Measurements from ENCODE around the gene TBC1D30. TPM values are rescaled to one million over a fixed set of nuclear protein-coding genes. Genes with fewer than 3 reads are reported as not detected.
"Not testable (repeated sequence)": the region's sequence is repeated elsewhere in the genome, so short reads cannot be mapped to it uniquely, and the experiment has no call there.

Gene TBC1D30
- total RNA-seq, 1 donor from 2014 or later, result 72.2 TPM

GRCh38 chr12:64806593-64807460 is 17.6 kb upstream of the TBC1D30 start:
- DNase-seq, result no peak

GRCh38 chr12:64808110-64808509 is 16.3 kb upstream of the TBC1D30 start:
- no peak for DNase-seq

DNA sequence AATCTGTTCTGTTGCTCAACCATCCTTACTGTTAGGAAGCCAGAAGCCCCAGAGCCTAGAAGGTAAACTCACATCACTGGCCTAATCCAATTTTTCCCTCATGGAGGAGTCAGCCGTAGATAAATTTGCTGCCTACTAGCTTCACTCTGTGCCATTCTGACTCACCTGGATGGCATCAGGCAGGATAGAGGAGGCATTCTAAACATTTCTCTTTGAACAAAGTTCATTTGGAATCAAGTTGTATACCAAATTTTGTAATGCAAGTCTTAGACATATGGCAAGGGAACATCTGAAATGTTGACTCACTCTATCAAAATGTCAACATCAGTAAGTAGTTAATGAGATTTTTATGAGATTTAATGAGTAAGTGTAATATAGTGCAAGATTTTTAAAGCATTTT is 13.6 kb upstream of the TBC1D30 start:
- no peak for DNase-seq

- no peak for DNase-seq
Observed at GRCh38 chr12:64813723-64814122, 10.7 kb upstream of the TBC1D30 start.

- DNase-seq, result no peak
Observed at GRCh38 chr12:64814432-64814831, 10.0 kb upstream of the TBC1D30 start.

- no peak for DNase-seq
Observed at GRCh38 chr12:64819816-64820402, 4.5 kb upstream of the TBC1D30 start.

- no peak for DNase-seq
Observed at GRCh38 chr12:64820593-64820992, 3.9 kb upstream of the TBC1D30 start.

DNA sequence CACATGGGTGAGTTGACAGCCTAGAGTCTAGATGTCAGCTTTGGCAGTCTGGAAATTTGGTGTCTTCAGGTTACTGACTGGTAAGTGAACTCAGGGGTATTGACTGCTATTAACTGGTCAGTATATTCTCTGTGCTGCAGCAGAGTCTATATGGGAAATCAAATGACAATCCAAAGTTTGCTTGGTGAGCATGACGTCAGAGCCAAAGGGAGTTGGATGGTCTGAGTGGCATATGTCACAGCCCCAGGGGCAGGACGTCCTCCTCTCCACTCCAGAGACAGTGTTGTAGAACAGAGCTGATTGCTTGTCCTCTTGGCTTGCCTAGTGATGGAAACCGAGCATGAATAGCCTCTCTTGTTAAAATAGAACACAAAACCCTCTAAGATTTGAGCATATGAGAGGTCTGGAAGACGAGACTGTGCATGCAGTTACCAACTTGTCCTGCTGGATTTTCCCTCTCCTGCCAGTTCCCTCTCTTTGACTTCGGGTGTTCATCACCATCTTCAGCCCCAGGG is 3.3 kb upstream of the TBC1D30 start:
- no peak for DNase-seq

DNA sequence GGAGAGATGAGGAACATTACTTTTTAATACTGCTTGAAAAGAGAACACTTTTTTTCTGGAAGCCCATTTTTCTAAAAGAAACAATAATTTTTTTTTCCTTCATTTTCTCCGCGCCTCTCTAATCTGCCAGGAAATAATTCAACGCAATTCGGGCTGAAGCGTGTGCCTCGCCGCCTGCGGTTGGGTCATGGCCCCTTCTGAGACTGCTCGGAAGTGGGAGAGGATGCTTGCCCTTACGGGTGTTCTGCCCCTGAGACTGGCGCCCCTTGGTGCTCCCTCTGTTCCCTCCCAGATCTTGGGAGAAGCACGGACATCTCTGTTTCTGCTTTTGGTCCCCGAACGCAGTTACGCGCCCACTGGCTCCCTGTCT is 332 bp upstream of the TBC1D30 start:
- no peak for DNase-seq

DNA sequence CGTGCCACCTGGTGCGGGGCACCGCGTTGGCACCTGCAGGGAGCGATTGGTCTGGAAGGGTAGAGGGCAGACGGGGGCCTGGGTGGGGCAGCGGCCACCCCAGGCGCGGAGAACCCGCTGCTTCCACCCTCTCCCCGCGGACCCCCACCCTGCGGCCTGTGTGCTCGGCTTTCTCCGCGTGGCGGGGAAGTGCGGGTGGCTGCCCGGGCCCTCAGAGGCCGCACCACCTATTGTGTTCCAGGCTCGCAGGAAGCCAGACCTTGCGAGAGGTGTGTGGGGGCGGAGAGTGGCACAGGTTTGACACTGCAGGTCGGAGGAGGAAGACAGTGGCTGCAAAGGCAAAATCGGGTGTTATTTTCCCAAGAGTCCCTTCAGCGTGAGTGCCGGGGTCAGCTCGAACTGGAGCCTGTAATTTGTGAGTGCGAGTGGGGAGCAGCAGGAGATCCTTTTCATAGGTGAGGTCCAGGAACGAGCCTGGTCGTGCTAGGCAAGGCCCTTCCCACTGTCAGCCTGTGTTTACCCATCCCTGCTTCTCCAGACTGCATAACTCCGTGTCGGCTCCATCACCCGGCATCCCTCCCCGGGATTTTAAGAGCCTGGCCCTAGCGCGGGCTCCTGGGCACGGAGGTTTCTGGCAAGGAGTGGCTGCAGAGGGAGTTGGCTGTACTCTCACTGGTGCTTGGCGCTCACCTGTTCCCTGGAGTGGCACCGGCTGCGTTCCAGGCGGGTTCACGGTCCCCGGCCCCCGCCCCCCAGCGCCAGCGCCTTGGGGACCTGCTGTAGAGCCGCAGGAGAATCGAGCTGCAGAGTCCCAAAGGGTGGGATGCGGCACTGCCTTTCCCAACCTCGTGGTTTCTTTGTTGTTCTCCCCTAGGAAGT is 935 bp downstream of the TBC1D30 start:
- peak; percentile 23 for DNase-seq

DNA sequence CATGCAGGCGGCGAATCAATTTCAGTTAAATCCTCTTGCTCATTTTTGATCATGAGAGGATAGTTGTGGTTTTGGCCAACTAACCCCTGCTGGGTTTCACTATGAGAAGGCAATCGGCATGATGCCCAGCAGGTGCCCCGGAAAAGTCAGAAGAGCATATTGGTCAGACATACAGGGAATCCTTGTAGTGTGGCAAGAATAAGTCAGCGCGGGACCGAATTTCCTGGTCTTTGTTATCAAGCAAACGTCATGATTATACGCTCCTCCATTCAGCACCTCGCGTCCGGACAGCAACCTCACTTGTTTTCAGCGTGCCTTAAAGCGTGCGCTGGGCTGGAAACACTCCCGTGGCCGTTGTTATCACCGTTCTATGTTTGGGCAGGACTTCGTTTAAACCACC is 1.8 kb downstream of the TBC1D30 start:
- no peak for DNase-seq

DNA sequence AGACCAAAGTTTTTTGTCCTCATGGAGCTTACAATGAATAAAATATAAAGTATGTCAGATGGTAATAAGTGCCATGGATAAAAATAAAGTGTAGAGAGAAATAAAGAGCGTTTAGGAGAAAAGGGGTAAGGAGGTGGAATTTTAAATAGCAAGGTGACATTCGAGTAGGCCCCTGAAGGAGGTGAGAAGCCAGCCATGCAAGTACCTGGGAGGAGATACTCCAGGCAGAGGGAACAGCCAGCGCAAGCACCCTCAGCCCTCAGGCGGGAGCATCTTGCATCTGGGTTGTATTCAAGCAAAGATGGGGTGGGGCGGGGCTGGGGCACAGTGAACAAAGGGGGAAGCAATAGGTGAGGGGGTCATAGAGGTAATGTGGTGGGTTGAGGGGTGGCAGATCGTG is 4.3 kb downstream of the TBC1D30 start:
- DNase-seq, result no peak

GRCh38 chr12:64833928-64834327 is 9.5 kb downstream of the TBC1D30 start:
- no peak for DNase-seq

DNA sequence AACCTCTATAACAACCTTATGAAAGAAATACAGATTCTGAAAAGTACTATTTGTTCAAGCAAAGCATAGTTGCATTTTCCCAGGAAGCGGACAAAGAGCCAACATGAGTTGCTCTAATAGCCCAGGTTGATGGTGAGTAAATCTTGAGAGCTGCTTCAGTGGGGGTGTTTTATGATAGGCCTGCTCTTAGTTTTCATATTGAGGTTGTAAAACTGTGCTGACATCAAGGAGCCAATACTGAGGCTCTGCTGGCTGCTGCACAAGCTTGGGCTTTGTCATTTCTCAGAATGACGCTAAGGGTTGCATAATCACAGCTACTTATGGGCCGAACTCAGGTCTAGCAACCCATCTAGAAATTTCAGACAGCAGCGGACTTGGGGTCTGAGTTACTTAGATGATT is 11.5 kb downstream of the TBC1D30 start:
- no peak for DNase-seq

DNA sequence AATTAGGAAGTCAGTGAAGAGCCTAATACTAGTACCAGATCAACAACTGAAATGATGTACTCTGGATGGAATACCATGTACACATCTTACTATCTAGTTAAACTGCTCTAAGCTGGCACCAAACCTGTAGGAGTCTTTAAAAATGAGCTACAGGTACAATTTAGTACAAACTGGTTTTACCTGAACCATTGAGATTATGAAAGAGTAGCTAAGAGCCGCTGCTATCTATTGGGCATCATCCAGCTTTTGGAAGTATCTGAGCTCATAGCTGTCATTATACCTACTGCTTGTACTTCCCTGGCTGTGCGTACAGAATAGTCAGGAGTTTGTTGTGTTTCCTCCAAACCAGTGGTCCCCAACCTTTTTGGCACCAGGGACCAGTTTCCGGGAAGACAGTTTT is 12.4 kb downstream of the TBC1D30 start:
- DNase-seq, result no peak

DNA sequence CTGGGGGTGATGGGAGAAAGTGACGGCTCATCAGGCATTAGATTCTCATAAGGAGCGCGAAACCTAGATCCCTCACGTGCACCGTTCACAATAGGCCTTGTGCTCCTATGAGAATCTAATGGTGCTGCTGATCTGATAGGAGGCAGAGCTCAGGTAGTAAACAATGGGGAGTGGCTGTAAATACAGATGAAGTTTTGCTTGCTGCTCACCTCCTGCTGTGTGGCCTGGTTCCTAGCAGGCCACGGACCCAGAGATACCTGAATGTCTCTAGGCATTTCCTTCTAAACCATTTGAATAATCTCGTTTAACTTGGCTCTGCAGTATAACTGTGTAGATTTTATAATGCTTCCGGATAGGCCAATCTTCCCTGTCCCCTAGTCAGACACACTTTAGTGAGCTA is 13.0 kb downstream of the TBC1D30 start:
- no peak for DNase-seq

- no peak for DNase-seq
Observed at GRCh38 chr12:64840119-64840518, 15.7 kb downstream of the TBC1D30 start.

- no peak for DNase-seq
Observed at GRCh38 chr12:64840949-64841717, 16.7 kb downstream of the TBC1D30 start.

DNA sequence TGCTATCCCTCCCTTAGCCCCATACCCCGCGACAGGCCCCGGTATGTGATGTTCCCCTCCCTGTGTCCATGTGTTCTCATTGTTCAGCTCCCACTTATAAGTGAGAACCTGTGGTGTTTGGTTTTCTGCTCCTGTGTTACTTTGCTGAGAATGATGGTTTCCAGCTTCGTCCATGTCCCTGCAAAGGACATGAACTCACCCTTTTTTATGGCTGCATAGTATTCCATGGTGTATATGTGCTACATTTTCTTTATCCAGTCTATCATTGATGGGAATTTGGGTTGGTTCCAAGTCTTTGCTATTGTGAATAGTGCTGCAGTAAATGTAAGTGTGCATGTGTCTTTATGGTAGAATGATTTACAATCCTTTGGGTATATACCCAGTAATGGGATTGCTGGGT is 24.0 kb downstream of the TBC1D30 start:
- not testable (repeated sequence) for DNase-seq

DNA sequence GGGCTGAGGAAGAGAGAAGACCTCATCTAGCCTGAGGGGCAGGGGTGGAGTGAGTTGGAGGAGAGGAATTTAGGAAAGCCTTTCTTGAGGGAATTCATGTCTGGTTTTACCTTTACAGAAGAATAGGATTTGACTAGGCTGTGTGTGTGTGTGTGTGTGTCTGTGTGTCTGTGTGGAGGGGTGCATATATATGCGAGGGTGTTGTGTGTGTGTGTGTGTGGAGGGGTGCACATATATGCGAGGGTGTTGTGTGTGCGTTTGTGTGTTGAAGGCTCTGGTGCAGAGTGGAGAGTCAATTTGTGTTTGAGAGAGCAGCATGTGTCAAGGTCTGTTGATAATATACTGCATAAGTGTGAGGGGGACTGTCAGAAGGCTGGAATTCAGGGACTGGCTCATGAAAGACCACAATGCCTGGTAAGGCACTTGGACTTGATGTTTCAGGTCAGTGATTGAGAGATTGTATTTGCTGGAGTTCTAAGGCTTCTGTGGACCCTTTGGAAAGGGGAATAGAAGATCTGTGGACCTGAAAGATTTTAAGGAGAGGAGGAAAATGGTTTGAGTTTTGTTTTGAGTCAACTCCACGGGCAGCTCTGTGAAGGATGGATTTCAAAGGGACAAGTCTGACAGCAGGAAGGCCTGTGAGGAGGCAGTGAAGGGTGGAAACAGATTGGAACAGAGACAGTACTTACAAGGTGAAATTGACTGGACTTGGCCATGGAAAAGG is 34.6 kb downstream of the TBC1D30 start:
- no peak for DNase-seq

GRCh38 chr12:64860446-64860998 is 36.1 kb downstream of the TBC1D30 start:
- no peak for DNase-seq
